BJ (cell line): Measurements from ENCODE around the gene ASZ1. TPM values are rescaled to one million over a fixed set of nuclear protein-coding genes. Genes with fewer than 3 reads are reported as not detected.

ENCODE experiments used
- CTCF ChIA-PET: fragments of 350-600 bp; formaldehyde crosslinking; extraction: SDS; loops from one replicate; lab custom pipeline; 2021; ENCODE audit warnings: antibody characterized with exemption, inconsistent platforms; lab: Yijun Ruan, JAX
- POLR2A ChIA-PET: fragments of 300-600 bp; sonication (Branson Sonifier 250); formaldehyde crosslinking; extraction: SDS; loops from one replicate; lab custom pipeline; 2021; ENCODE audit warnings: antibody characterized with exemption; lab: Charles Lee
- DNase-seq: peaks from one replicate; pipeline ENCODE4 v3.0.0-alpha.2; 2011; ENCODE audit warnings: low read depth
- H3K27me3 ChIP-seq: 2 replicates; pipeline ENCODE4 v1.6.0; 2011; ENCODE audit warnings: low read length; ENCODE audit not compliant: control insufficient read depth, insufficient read depth
- H3K36me3 ChIP-seq: 2 replicates; pipeline ENCODE4 v1.5.1; 2011; ENCODE audit warnings: low read length; ENCODE audit not compliant: control insufficient read depth, insufficient read depth
- H3K4me3 ChIP-seq: 2 replicates; pipeline ENCODE4 v1.5.1; 2011; ENCODE audit warnings: low read depth, mild to moderate bottlenecking, control low read depth, low read length
- CTCF ChIP-seq: IDR thresholded peaks from 2 replicates; pipeline ENCODE4 v1.5.1; 2011; ENCODE audit warnings: low read depth, mild to moderate bottlenecking, control low read depth, inconsistent platforms, low read length, moderate library complexity; ENCODE audit not compliant: insufficient read depth
- polyA plus RNA-seq: library from polyadenylated mRNA; depleted of rRNA; stranded (reverse); fragments of >200 nt; gene quantifications from 2 replicates; pipeline ENCODE4 v1.2.3, GENCODE V29; 2011

The ASZ1 gene
- polyA plus RNA-seq, 1 experiment: not detected

DNA sequence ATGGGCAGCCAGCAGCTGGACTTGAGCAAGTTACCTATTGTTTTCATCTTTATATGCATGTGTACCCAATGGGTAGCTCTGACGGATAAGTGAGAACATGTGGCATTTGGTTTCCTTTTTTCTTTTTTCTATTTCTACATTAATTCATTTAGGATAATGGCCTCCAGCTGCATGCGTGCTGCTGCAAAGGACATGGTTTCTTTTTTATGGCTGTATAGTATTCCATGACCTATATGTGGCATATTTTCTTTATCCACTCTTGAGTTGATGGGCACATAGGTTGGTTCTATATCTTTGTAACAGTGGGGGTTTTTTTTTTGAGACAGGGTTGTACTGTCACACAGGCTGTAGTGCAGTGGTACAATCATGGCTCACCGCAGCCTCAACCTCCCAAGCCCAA lies 37.4 kb downstream of the ASZ1 start:
- no peaks in the 10 kb centered on the region for H3K36me3 ChIP-seq
- CTCF ChIA-PET: interaction anchor here (1.1 kb wide), 1 partner anchor 177 kb away, joined by 4 read pairs; no protein-coding TSS in a partner anchor
- TF ChIP-seq CTCF: no peak
- POLR2A ChIA-PET: no interaction called here
- no peak for DNase-seq
- H3K4me3 ChIP-seq: no peak overlapping the region
- no peaks in the 10 kb centered on the region for H3K27me3 ChIP-seq

- no peak for TF ChIP-seq CTCF
- Histone ChIP-seq H3K4me3 (no peak overlapping the region), H3K27me3 (no peaks in the 10 kb centered on the region), H3K36me3 (no peaks in the 10 kb centered on the region)
- CTCF ChIA-PET: interaction anchor here (0.7 to 3.8 kb wide), 10 partner anchors 9 to 455 kb away, joined by 3 to 25 read pairs (median 4); no protein-coding TSS in a partner anchor
- no peak for DNase-seq
- POLR2A ChIA-PET: no interaction called here
Observed at GRCh38 chr7:117386110-117386706, 41.1 kb downstream of the ASZ1 start.

GRCh38 chr7:117385363-117386109 lies 41.8 kb downstream of the ASZ1 start:
- DNase-seq: no peak
- Histone ChIP-seq H3K27me3 (no peaks in the 10 kb centered on the region), H3K4me3 (no peak overlapping the region), H3K36me3 (no peaks in the 10 kb centered on the region)
- TF ChIP-seq CTCF: peak; percentile 39; the same call in 1 of the 2 replicates
- ChIA-PET CTCF (interaction anchor here (0.7 to 3.8 kb wide), 8 partner anchors 10 to 455 kb away, joined by 3 to 25 read pairs (median 4); no protein-coding TSS in a partner anchor), POLR2A (no interaction called here)

GRCh38 chr7:117384688-117385362 lies 42.5 kb downstream of the ASZ1 start:
- ChIA-PET CTCF (interaction anchor here (0.8 to 3.8 kb wide), 6 partner anchors 10 to 454 kb away, joined by 3 to 25 read pairs (median 4); no protein-coding TSS in a partner anchor), POLR2A (interaction anchor here (0.7 kb wide), 1 partner anchor 20 kb away, joined by 8 read pairs; no protein-coding TSS in a partner anchor)
- Histone ChIP-seq H3K27me3 (no peaks in the 10 kb centered on the region), H3K4me3 (no peak overlapping the region), H3K36me3 (no peaks in the 10 kb centered on the region)
- no peak for DNase-seq
- no peak for TF ChIP-seq CTCF
